ENCODE measurements around the gene CASK. TPM values are rescaled to one million over a fixed set of nuclear protein-coding genes. Genes with fewer than 3 reads are reported as not detected.
"Not testable (repeated sequence)": the region's sequence is repeated elsewhere in the genome, so short reads cannot be mapped to it uniquely, and the experiment has no call there.

Gene CASK
- total RNA-seq, 2 experiments from 2014 or later: 39.9 to 44.6 TPM

- H3K27ac Mint-ChIP-seq: peak overlapping the region; percentile 64
- peaks cover 17% of the 10 kb centered on the region for H3K36me3 Mint-ChIP-seq (ENCODE audit: low read depth)
- no peaks in the 10 kb centered on the region for H3K9me3 ChIP-seq (ENCODE audit: control insufficient read depth in 1 of 2, insufficient read depth in 1 of 2, low read length in 2 of 2)
- no peak for TF ChIP-seq CTCF (IDR thresholded peaks at IDR 0.05)
- ATAC-seq (ENCODE audit: poor library complexity): no peak
- peaks cover 7% of the 10 kb centered on the region for H3K36me3 ChIP-seq (ENCODE audit: insufficient read depth, low read length)
- CTCF ChIA-PET: interaction anchor here (0.5 kb wide), 1 partner anchor 734 kb away, joined by 3 read pairs; no protein-coding TSS in a partner anchor
- intact Hi-C loops (cut with DNase I, micrococcal nuclease): no loop called here
- no peak overlapping the region for H3K4me3 ChIP-seq (ENCODE audit: low read length)
- no peaks in the 10 kb centered on the region for H3K9me3 Mint-ChIP-seq
- peaks cover 13% of the 10 kb centered on the region for H3K4me1 ChIP-seq (ENCODE audit: insufficient read depth, low read length)
- H3K27me3 ChIP-seq (ENCODE audit: control insufficient read depth in 1 of 2, insufficient read depth in 2 of 2, low read length in 2 of 2): no peaks in the 10 kb centered on the region
- peaks cover 32% of the 10 kb centered on the region for H3K4me1 Mint-ChIP-seq (ENCODE audit: low read depth)
- no peak for DNase-seq
- no peak overlapping the region for H3K4me3 Mint-ChIP-seq
- H3K27me3 Mint-ChIP-seq: no peaks in the 10 kb centered on the region
- POLR2A ChIA-PET: no interaction called here
- no peak overlapping the region for H3K27ac ChIP-seq (ENCODE audit: low read depth in 1 of 2, low read length in 2 of 2)
Measured at GRCh38 chrX:41516456-41516855, 406.9 kb downstream of the CASK start.

GRCh38 chrX:41515376-41515775 lies 408.0 kb downstream of the CASK start:
- peaks cover 13% of the 10 kb centered on the region for H3K4me1 ChIP-seq (ENCODE audit: insufficient read depth, low read length)
- Mint-ChIP-seq H3K4me1 (ENCODE audit: low read depth) (peaks cover 32% of the 10 kb centered on the region), H3K27ac (peak overlapping the region; percentile 27), H3K36me3 (ENCODE audit: low read depth) (peaks cover 10% of the 10 kb centered on the region), H3K4me3 (no peak overlapping the region), H3K27me3 (no peaks in the 10 kb centered on the region), H3K9me3 (no peaks in the 10 kb centered on the region)
- no peaks in the 10 kb centered on the region for H3K9me3 ChIP-seq (ENCODE audit: control insufficient read depth in 1 of 2, insufficient read depth in 1 of 2, low read length in 2 of 2)
- H3K27ac ChIP-seq (ENCODE audit: low read depth in 1 of 2, low read length in 2 of 2): no peak overlapping the region
- no peak for TF ChIP-seq CTCF (IDR thresholded peaks at IDR 0.05)
- ChIA-PET CTCF (no interaction called here), POLR2A (no interaction called here)
- no peak for ATAC-seq (ENCODE audit: poor library complexity)
- DNase-seq: no peak
- H3K36me3 ChIP-seq (ENCODE audit: insufficient read depth, low read length): peaks cover 7% of the 10 kb centered on the region
- no peaks in the 10 kb centered on the region for H3K27me3 ChIP-seq (ENCODE audit: control insufficient read depth in 1 of 2, insufficient read depth in 2 of 2, low read length in 2 of 2)
- H3K4me3 ChIP-seq (ENCODE audit: low read length): no peak overlapping the region
- intact Hi-C loops (cut with DNase I, micrococcal nuclease): no loop called here

GRCh38 chrX:41514179-41514578 lies 409.2 kb downstream of the CASK start:
- Mint-ChIP-seq H3K4me1 (ENCODE audit: low read depth) (peaks cover 32% of the 10 kb centered on the region), H3K4me3 (no peak overlapping the region), H3K27me3 (no peaks in the 10 kb centered on the region), H3K27ac (no peak overlapping the region), H3K36me3 (ENCODE audit: low read depth) (peaks cover 7% of the 10 kb centered on the region), H3K9me3 (no peaks in the 10 kb centered on the region)
- no peak for DNase-seq
- no peak for TF ChIP-seq CTCF (IDR thresholded peaks at IDR 0.05)
- intact Hi-C loops (cut with DNase I, micrococcal nuclease): no loop called here
- ChIA-PET CTCF (no interaction called here), POLR2A (no interaction called here)
- Histone ChIP-seq H3K27ac (ENCODE audit: low read depth in 1 of 2, low read length in 2 of 2) (no peak overlapping the region), H3K9me3 (ENCODE audit: control insufficient read depth in 1 of 2, insufficient read depth in 1 of 2, low read length in 2 of 2) (no peaks in the 10 kb centered on the region), H3K4me3 (ENCODE audit: low read length) (no peak overlapping the region), H3K27me3 (ENCODE audit: control insufficient read depth in 1 of 2, insufficient read depth in 2 of 2, low read length in 2 of 2) (no peaks in the 10 kb centered on the region), H3K4me1 (ENCODE audit: insufficient read depth, low read length) (peaks cover 13% of the 10 kb centered on the region), H3K36me3 (ENCODE audit: insufficient read depth, low read length) (no peaks in the 10 kb centered on the region)
- ATAC-seq (ENCODE audit: poor library complexity): no peak

GRCh38 chrX:41512853-41513252 lies 410.5 kb downstream of the CASK start:
- H3K27me3 Mint-ChIP-seq; CTCF ChIA-PET; H3K27ac Mint-ChIP-seq; H3K27ac ChIP-seq (ENCODE audit: low read depth in 1 of 2, low read length in 2 of 2); H3K4me3 Mint-ChIP-seq; H3K4me3 ChIP-seq (ENCODE audit: low read length); H3K27me3 ChIP-seq (ENCODE audit: control insufficient read depth in 1 of 2, insufficient read depth in 2 of 2, low read length in 2 of 2); DNase-seq; POLR2A ChIA-PET; ATAC-seq (ENCODE audit: poor library complexity); H3K36me3 Mint-ChIP-seq (ENCODE audit: low read depth); H3K36me3 ChIP-seq (ENCODE audit: insufficient read depth, low read length); H3K9me3 ChIP-seq (ENCODE audit: control insufficient read depth in 1 of 2, insufficient read depth in 1 of 2, low read length in 2 of 2); intact Hi-C loops (cut with DNase I, micrococcal nuclease); H3K4me1 ChIP-seq (ENCODE audit: insufficient read depth, low read length); H3K9me3 Mint-ChIP-seq: not testable (repeated sequence)
- H3K4me1 Mint-ChIP-seq (ENCODE audit: low read depth): peaks cover 21% of the 10 kb centered on the region
